NCI-H82 (cell line): ENCODE results near the gene BDKRB1.
"Not testable (repeated sequence)": the region's sequence is repeated elsewhere in the genome, so short reads cannot be mapped to it uniquely, and the experiment has no call there.

ENCODE experiments used
- DNase-seq: peaks from one replicate; lab custom pipeline; 2025; lab: John Stamatoyannopoulos, UW

BDKRB1 gene

GRCh38 chr14:96233661-96234060 is 22.3 kb upstream of the BDKRB1 start:
- no peak for DNase-seq

- DNase-seq, result no peak
These were observed 20.6 kb upstream of the BDKRB1 start for GRCh38 chr14:96235426-96235825.

DNA sequence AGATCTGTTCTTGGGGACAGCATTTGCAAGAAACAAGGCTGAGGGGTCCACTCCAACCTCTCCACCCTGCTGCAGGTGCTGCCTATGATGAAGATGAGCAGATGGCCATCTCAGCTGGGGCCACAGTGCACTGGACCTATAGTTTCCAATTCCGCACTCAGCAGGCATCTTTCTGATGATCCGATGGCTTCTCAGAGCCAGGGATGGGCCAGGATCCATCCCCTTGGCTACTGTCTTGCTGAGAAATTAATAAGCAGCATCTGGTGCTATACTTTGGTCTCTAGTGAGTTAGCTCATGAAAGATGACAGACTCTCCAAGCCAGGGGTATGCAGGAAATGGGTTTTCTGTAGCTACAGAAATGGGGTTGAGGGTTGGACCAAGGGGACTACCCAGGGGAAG is 18.4 kb upstream of the BDKRB1 start:
- DNase-seq, result no peak

GRCh38 chr14:96238676-96239265 is 17.2 kb upstream of the BDKRB1 start:
- DNase-seq, result no peak

GRCh38 chr14:96239711-96240141 is 16.3 kb upstream of the BDKRB1 start:
- no peak for DNase-seq

GRCh38 chr14:96240641-96241040 is 15.4 kb upstream of the BDKRB1 start:
- DNase-seq, result no peak

GRCh38 chr14:96242126-96242525 is 13.9 kb upstream of the BDKRB1 start:
- DNase-seq, result no peak

DNA sequence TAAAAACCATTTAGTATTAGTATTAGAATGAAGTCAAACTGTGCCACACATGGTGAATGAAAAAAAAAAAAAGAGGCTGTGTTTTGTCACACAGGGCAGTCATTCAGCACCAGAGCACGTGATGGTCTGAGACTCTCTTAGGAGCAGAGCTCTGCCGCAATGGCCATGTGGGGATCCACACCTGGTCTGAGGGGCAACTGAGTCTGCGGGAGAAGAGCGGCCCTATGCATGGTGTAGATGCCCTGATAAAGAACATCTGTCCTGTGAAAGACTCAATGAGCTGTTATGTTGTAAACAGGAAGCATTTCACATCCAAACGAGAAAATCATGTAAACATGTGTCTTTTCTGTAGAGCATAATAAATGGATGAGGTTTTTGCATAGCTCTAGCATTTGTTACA is 12.2 kb upstream of the BDKRB1 start:
- no peak for DNase-seq

DNA sequence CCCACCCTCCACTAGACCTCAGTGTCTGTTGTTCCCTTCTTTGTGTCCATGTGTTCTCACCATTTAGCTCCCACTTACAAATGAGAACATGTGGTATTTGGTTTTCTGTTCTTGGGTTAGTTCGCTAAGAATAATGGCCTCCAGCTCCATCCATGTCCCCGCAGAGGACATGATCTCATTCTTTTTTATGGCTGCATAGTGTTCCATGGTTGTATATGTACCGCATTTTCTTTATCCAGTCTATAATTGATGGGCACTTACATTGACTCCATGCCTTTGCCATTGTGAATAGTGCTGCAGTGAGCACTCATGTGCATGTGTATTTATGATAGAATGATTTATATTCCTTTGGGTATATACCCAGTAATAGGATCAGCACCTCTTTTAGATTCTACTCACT is 10.9 kb upstream of the BDKRB1 start:
- not testable (repeated sequence) for DNase-seq

DNA sequence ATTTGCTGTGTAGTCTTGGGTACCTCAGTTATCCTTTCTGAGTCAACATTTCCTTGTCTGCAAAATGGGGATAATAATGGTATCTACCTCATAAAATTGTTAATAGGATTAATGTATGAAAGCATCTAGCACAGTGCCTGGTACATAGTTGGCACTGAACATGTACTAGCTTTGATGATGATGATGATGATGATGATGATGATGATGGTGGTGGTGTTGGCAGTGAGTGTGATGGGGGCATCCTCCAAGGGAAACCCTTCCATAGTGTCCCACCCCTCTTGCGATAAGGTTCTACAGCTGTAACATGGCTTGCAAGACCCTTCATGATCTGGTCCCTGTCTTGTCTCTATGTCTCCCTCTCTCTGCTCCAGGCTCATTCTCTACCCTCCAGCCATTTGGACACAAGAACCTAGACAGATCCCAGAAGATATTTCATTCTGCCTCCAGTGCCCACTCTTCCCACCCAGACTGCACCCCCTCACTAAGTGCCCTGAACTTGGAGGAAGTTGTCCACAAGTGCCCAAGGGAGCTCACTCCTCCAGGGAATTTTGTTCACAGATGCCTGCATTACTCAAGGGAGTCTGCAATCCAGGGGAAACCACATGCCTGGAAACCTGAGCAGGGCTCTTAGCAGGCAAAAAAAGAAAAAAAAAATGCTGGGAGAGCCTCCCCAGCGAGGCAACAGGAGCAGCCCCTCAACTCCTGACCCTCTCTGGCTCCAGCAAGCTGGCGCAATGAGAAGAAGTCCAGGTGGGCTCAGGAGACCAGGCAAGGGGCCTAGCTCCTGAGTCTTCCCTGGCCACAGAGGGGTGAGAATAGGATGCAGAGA is 10.1 kb upstream of the BDKRB1 start:
- DNase-seq, result no peak

- no peak for DNase-seq
These were observed 9.5 kb upstream of the BDKRB1 start for GRCh38 chr14:96246539-96246847.

- no peak for DNase-seq
These were observed 9.0 kb upstream of the BDKRB1 start for GRCh38 chr14:96247031-96247430.

GRCh38 chr14:96249029-96249428 is 7.0 kb upstream of the BDKRB1 start:
- no peak for DNase-seq

DNA sequence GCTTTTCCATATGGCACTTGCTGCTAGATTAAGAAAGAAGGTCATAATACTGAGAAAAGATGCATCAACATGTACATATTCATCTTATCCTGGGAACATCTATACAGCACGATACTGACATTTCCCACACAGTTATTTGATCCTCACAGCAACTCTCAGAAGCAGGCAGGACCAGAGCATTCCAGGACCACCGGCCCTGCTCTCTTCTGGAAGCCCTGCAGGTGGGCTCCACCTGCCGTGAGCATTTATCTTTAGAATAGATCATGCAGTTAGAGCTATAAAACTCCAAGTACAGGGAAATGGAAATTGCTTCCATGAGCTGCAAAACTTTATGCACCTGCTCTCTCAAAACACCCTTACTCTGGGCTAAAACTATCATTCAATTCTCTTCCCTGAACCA is 5.5 kb upstream of the BDKRB1 start:
- DNase-seq, result no peak

DNA sequence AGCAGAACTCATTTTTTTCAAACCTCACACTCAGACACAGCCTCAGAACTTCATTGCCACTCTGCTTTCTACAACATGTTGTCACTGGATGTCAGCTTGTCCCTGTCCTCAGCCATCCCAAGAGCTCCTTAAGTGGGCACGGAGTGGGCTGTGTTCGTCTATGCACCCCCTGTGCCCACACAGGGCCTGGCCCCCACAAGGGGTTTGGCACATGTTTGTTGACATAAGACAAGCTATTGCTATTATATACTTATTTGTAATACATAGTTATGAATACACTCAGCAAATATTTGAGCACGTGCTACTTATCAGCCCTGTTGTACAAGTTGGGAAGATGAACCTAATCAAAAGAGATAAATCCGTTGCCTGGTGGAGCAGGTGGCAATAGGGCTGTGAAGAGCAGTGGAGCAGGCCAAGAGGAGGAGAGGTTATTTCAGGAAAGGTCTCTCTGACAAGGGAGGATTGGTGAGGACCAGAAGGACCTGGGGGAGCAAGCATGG is 4.3 kb upstream of the BDKRB1 start:
- no peak for DNase-seq

DNA sequence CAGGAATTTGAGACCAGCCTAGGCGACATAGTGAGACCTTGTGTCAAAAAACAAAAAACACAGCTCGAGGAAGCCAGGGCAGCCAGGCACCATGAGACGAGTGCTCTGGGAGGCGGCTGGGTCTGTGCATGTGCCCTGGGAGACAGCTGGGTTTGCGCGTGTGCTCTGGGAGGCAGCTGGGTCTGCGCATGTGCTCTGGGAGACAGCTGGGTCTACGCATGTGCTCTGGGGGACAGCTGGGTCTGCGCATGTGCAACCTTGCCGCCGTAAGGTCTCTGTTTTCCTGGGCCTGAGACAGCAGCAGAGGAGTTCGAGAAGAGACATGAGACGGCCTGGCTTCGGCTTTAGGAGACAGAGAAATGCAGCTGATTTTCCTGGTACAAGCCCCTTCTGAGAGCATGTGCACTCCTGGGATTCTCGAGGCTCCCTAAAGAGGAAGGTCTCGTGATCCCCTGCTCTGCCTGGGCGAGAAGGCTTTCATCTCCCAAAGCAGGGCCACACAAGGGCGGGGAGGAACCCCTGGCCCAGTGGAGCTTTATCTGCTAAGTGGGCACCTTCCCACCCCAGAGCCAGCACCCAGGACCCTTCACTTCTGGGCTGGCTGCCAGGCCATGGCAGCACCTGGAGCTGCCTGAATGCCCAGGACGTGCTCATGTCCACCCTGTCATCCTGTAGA is 3.5 kb upstream of the BDKRB1 start:
- DNase-seq, result no peak

DNA sequence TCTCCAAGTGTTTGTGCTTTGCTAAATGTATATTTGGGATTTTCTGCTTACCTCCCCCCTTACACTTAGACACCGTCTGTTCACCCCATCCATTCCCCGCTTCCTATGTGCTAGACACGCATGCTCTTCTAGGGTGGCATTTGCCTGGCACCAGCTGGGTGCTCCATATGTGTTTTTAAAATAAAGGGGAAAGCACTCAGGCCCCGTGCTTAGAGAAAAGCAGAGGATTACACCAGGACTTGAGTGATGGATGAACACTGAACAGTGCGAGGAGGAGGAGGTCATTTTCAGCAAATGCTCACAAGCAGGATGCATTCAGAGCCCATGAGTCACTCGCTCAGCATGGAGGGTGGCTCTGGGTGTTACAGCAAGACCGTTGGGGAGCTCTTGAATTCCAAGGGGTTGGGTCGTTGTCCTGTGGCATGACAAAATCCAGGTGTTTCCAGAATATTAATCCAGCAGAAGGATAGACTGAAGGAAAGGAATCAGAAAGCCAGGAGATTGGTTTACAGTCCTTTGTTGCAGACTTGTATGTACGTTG is 2.9 kb upstream of the BDKRB1 start:
- DNase-seq, result no peak

- DNase-seq, result no peak
These were observed 1.3 kb upstream of the BDKRB1 start for GRCh38 chr14:96254687-96255086.

DNA sequence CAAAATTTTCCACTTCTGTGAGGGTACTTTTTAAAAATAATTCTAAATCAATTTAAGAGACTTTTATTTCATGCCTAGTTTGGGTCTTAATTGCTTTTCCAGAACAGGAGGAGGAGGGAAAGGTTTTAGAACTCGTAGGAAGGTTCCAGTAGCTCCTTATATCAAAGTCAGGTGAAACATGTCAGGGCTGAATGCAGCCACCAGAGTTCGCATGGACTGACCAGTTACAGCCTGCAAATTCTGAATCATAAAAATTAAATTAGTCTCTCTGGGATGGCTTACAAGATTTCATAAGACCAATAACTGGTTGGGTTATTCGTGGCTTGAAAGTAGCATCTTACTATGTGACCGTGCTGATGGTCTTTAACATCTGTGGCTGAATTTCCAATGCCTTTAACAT is 397 bp downstream of the BDKRB1 start:
- no peak for DNase-seq

GRCh38 chr14:96257056-96257455 is 1.0 kb downstream of the BDKRB1 start:
- no peak for DNase-seq

GRCh38 chr14:96257900-96258299 is 1.9 kb downstream of the BDKRB1 start:
- no peak for DNase-seq

GRCh38 chr14:96260341-96260821 is 4.4 kb downstream of the BDKRB1 start:
- DNase-seq, result no peak

- peak; percentile 11 for DNase-seq
These were observed 5.0 kb downstream of the BDKRB1 start for GRCh38 chr14:96261053-96261452.
